ENCODE results near the gene BMAL2.

The BMAL2 gene

DNA sequence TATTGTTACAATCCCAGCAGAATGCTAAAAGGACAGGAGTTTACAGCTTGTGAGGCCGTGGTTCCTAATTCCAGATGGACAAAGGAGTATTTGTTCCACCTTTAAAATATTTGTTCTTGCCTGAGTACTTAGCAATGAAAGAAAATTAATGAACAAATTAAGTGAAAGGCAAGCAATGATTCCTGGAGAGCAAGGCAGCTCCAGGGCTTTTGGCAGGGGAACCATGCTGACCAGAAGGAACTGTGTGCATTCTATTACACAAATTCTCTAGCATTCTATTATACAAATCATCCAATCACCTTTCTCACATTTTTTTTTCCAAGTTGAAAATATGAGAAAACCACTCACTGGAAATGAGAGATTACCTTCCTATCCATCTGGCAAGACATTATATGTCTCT lies 1.8 kb upstream of the BMAL2 start:
- ChIA-PET CTCF (interaction anchor here (0.7 to 4.6 kb wide), 2 partner anchors 11 to 54 kb away, joined by 3 to 38 read pairs; no protein-coding TSS in a partner anchor), POLR2A (interaction anchor here (0.7 kb wide), 1 partner anchor 130 kb away, joined by 3 read pairs; no protein-coding TSS in a partner anchor)
- no peak for DNase-seq (ENCODE audit: low read depth, low spot score)
- no peak for TF ChIP-seq CTCF (IDR thresholded peaks at IDR 0.05; ENCODE audit: insufficient read depth, low read length, missing control alignments)
- no peak overlapping the region; the same call in 1 of the 2 replicates for H3K4me3 ChIP-seq (ENCODE audit: low read depth, low read length)

GRCh38 chr12:27331291-27331926 lies 1.2 kb upstream of the BMAL2 start:
- DNase-seq (ENCODE audit: low read depth, low spot score): peak; percentile 84
- TF ChIP-seq CTCF (IDR thresholded peaks at IDR 0.05; ENCODE audit: insufficient read depth, low read length, missing control alignments): no peak
- ChIA-PET POLR2A (interaction anchor here (0.7 kb wide), 1 partner anchor 129 kb away, joined by 3 read pairs; no protein-coding TSS in a partner anchor), CTCF (interaction anchor here (1.2 to 4.6 kb wide), 2 partner anchors 9 to 53 kb away, joined by 3 to 38 read pairs; no protein-coding TSS in a partner anchor)
- peak overlapping the region; percentile 9 for H3K4me3 ChIP-seq (ENCODE audit: low read depth, low read length)

- no peak for TF ChIP-seq CTCF (IDR thresholded peaks at IDR 0.05; ENCODE audit: insufficient read depth, low read length, missing control alignments)
- ChIA-PET POLR2A (interaction anchor here (0.8 kb wide), 1 partner anchor 10 kb away, joined by 3 read pairs; no protein-coding TSS in a partner anchor), CTCF (interaction anchor here (1.2 to 4.6 kb wide), 3 partner anchors 9 to 53 kb away, joined by 3 to 38 read pairs (median 3); no protein-coding TSS in a partner anchor)
- peak overlapping the region; percentile 69 for H3K4me3 ChIP-seq (ENCODE audit: low read depth, low read length)
- no peak for DNase-seq (ENCODE audit: low read depth, low spot score)
Measured at GRCh38 chr12:27331927-27332324, 710 bp upstream of the BMAL2 start.

- ChIA-PET POLR2A (interaction anchor here (0.8 to 1.4 kb wide), 2 partner anchors 9 to 11 kb away, joined by 3 to 5 read pairs; no protein-coding TSS in a partner anchor), CTCF (interaction anchor here (1.2 to 4.6 kb wide), 4 partner anchors 10 to 52 kb away, joined by 3 to 38 read pairs (median 4); no protein-coding TSS in a partner anchor)
- no peak for DNase-seq (ENCODE audit: low read depth, low spot score)
- TF ChIP-seq CTCF (IDR thresholded peaks at IDR 0.05; ENCODE audit: insufficient read depth, low read length, missing control alignments): no peak
- H3K4me3 ChIP-seq (ENCODE audit: low read depth, low read length): peak overlapping the region; percentile 69
Measured at GRCh38 chr12:27332407-27332713, 276 bp upstream of the BMAL2 start.

GRCh38 chr12:27333403-27334009 lies 870 bp downstream of the BMAL2 start:
- POLR2A ChIA-PET: interaction anchor here (1.4 kb wide), 1 partner anchor 10 kb away, joined by 5 read pairs; no protein-coding TSS in a partner anchor

More at GRCh38 chr12:27333403-27334009, 870 bp downstream of the BMAL2 start:
- CTCF ChIA-PET: interaction anchor here (0.6 to 4.6 kb wide), 7 partner anchors 9 to 319 kb away, joined by 3 to 38 read pairs (median 3); no protein-coding TSS in a partner anchor
- DNase-seq (ENCODE audit: low read depth, low spot score): no peak
- H3K4me3 ChIP-seq (ENCODE audit: low read depth, low read length): peak overlapping the region; percentile 69
- no peak for TF ChIP-seq CTCF (IDR thresholded peaks at IDR 0.05; ENCODE audit: insufficient read depth, low read length, missing control alignments)
